Epithelial cell of esophagus (primary cell): ENCODE data around the gene CFAP53.
"Not testable (repeated sequence)": the region's sequence is repeated elsewhere in the genome, so short reads cannot be mapped to it uniquely, and the experiment has no call there.

ENCODE experiments used
- DNase-seq: peaks from one replicate; pipeline ENCODE4 v3.0.0; 2010; ENCODE audit warnings: low read depth
- H3K4me3 ChIP-seq: 2 replicates; pipeline ENCODE4 v1.5.1; 2011; ENCODE audit warnings: mild to moderate bottlenecking, low read length, control low read depth
- CTCF ChIP-seq: IDR thresholded peaks from 2 replicates; pipeline ENCODE4 v1.5.1; 2011; ENCODE audit warnings: low read depth, mild to moderate bottlenecking, low read length, control low read depth, inconsistent platforms; ENCODE audit not compliant: insufficient read depth; ENCODE audit errors: missing control alignments

CFAP53 gene

GRCh38 chr18:50298443-50299284 is 32.4 kb upstream of the CFAP53 start:
- no peak for DNase-seq
- peak overlapping the region; percentile 47 for H3K4me3 ChIP-seq
- TF ChIP-seq CTCF = no peak

- DNase-seq = peak; percentile 65
- H3K4me3 ChIP-seq = peak overlapping the region; percentile 47
- no peak for TF ChIP-seq CTCF
These were observed 31.5 kb upstream of the CFAP53 start for GRCh38 chr18:50297621-50298442.

GRCh38 chr18:50293039-50293438 is 26.7 kb upstream of the CFAP53 start:
- no peak for TF ChIP-seq CTCF
- H3K4me3 ChIP-seq = no peak overlapping the region
- no peak for DNase-seq

DNA sequence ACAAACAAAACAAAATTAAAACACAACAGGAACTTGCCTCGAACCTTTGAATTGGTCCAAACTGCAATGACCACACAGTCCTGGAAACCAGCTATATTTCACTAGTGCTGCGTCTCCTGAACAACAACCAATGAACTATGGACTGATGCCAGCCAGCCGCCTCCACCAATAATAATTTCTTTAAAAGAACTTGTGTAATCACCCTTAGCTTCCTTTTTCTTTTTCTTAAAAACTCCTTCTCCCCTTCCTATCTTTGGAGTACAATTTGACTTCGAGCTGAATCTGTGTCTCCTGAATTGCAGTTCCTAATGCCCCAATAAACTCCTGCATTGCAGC is 22.8 kb upstream of the CFAP53 start:
- TF ChIP-seq CTCF = no peak
- no peak overlapping the region for H3K4me3 ChIP-seq
- no peak for DNase-seq

DNA sequence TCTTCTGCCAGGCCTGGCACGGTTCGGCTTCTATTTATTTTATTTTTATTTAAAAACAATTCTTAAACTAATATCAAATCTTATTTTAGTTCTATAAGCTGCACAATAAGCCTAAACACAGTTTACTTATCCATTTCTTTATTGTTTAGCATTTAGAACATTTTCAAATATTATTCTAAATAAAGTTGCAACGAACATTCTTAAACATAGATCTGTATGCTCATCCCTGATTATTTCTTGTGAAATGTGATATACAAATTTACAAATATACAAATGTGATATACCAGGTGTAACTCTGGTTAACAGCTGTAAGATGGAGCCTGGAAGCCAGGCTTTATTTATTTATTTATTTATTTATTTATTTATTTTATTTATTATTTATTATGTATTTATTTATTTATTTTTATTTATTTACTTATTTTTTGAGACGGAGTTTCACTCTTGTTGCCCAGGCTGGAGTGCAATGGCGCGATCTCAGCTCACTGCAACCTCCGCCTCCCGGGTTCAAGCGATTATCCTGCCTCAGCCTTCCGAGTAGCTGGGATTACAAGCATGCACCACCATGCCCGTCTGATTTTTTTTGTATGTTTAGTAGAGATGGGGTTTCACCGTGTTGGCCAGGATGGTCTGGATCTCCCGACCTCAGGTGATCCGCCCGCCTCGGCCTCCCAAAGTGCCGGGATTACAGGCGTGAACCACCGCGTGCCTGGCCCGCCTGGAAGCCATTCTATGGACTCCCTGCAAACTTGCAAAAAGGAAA is 22.2 kb upstream of the CFAP53 start:
- peak overlapping the region; percentile 95 for H3K4me3 ChIP-seq
- not testable (repeated sequence) for DNase-seq

GRCh38 chr18:50287441-50288347 is 21.4 kb upstream of the CFAP53 start, which contains the start of gene CXXC1:
Gene CXXC1, minus strand, starts transcription at chr18:50287692. Its CDS starts 103 bp downstream, at chr18:50287589.
- DNase-seq = peak; percentile 100
- TF ChIP-seq CTCF = peak; percentile 49
- H3K4me3 ChIP-seq = peak within 1 kb of the TSS; percentile 95
